GM18511 (cell line): ENCODE data around the gene PJA2.

Experiments
- ATAC-seq: cut with Tn5 transposase; IDR thresholded peaks from one replicate; pipeline ENCODE4 v1.9.1; 2021; ENCODE audit warnings: mild to moderate bottlenecking, moderate library complexity; ENCODE audit not compliant: unreplicated experiment

Gene PJA2

DNA sequence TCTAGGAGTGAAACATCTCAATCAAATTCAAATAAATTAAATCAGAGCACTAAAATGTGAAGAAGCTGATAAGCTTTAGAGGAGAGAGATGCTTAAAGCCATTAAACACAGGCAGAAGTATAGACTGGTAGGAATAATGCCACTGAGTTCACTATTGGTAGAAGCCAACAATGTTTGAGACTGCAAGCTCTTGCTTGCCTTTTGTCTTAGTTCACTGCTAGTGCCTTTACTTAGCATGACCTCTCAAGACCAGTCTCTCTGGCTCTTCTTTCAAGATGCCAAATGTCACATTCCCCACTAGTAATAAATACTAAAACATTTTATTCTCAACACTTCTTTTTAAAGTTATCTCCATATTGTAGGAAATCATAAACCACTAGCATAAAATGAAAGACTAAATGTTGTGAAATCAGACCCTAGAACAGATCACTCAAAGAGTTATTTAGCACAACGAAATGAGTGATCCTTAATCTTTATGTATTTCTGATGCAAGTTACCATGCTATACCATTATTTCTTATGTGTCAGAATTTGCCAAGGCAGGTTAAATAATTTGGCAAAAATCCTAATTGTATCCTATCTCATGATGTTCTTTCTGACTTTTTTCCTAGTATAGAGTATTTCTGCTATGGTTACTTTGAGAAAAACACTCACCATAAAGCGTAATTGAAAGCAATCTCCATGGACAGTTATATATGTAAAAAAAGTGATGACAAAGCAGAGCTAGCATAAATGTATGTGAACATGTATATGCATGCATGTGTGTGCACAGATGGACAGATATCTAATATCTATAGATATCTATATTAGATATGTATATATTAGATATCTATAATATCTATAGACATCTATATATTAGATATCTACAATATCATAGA, 57.5 kb downstream of the PJA2 start:
- ATAC-seq: no peak

- ATAC-seq: no peak
Observed at GRCh38 chr5:109350537-109351270, 59.1 kb downstream of the PJA2 start.

DNA sequence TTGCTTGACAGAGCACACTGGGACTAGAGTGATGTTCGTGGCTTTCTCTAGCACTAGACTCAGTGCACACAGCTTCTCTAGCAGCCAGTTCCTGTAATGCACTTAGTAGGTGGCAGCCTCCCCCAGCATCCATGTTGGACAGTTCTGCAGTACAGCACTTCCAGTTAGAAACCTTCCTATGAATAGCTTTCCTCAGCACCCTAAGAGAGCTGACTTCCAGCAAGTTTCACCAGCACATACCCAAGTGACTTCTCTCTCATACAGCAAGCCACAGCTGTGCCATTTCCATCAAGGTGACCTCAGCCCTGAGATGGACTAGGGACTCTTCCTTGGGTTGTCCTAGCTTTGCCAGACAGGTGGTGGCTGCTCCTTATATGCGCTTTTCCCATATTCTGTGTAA, 60.4 kb downstream of the PJA2 start:
- no peak for ATAC-seq

DNA sequence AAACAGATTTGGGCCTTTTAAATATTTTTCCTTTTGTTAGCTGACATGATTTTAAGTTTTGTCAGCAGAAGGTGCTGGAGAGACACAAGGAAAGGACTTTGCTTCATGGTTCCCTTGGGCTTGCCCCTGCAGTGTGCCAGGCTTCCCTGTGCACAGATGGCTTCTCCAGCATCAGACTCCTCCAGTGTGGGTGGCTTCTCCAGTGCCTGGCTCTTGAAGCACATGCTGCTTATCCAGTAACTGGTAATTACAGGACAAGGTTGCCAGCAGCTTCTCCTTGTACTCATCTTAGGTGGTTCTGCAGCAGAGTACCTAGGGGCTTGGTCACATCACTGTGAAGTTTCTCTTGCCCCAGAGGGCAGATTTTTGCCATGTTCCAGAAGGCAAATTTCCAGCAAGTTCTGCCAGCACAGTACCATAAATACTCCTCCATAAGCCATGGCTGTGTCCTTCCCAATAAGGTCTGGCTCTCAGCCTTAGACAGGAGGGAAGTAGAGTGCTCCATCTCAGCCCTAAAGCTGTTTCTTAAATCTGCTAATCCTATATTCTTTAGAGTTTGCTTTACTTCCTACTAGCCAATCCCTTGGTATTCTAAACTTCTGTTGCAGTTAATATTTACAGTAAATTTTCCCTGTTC, 62.4 kb downstream of the PJA2 start:
- no peak for ATAC-seq

DNA sequence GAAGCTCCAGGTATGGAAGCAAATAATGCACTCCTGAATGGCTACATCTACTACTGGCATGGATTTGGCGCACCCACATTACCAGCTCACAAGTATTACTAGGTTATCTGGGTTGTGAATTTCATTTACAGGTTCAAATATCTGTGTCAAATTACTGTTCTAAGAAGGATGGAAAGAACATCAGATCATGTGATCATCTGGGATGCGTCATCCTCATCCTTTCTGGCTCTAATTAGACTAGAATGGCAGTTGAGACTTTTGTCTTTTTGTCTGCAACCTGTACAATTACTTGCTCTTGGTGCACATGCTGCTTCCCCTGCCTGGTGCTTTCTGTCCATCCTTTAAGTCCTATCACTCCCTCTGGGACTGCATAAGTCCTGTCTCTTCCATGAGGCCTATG, 64.1 kb downstream of the PJA2 start:
- ATAC-seq: no peak

GRCh38 chr5:109340351-109340750, 69.4 kb downstream of the PJA2 start:
- ATAC-seq: no peak

DNA sequence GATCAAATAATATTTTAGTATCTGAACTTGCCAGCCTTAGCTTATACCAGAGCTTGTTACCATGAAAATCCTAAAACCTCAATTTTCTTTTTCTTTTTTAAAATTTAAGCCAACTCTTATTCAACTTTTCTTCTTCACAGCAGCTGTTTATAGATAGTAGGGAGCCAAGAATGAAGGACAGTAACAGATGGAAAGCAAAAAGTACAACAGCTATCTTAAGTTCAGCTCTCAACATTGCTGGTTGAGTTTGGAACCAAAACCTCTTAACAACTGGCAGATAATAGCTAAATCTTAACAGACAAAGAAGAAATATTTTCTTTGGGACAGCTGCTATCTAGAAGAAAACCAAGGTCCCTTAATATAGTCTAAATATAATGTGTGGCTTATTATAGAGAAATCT, 74.7 kb downstream of the PJA2 start:
- no peak for ATAC-seq

GRCh38 chr5:109334056-109334455, 75.7 kb downstream of the PJA2 start:
- ATAC-seq: no peak

DNA sequence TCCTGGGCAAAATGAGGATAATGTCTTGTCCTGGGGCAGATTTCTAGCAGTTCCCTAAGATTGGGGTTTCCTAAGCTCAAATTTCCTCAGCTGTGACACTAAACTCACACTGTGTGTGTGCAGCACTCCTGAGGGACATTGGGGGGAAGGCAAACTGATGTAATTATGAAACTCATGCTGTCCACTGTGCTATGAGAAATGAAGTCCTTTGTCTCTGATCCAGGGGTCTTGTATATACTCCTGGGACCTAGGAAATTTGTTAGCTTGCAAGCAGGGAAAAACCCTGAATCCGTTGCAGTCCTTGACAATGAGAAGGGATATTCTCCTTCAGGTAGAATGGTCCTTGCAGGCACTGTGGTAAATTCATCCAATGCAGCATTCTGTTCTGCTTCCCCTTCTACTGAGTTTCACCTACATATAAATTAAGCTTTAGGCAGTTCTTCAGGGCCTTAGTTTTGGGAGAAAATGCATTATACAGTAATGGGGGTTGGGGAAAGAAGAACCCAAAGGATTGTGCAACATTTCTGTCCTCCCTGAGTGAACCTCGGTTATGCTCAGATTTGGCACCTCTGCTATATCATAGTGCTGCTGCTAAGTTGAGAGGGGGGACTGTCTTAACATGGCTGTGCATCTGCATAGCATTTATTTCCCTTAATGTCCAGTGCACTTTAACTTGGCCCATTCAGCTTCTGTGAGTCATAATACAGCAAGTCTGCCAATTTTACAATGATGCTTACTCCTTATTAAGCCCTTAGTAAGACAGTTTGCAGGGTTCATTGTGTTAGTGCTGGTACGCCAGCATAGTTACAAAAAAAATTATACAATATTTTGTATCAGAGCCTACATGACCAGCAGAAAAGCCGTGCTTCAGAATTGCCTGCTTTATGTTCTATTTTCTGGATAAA, 80.2 kb downstream of the PJA2 start:
- no peak for ATAC-seq

DNA sequence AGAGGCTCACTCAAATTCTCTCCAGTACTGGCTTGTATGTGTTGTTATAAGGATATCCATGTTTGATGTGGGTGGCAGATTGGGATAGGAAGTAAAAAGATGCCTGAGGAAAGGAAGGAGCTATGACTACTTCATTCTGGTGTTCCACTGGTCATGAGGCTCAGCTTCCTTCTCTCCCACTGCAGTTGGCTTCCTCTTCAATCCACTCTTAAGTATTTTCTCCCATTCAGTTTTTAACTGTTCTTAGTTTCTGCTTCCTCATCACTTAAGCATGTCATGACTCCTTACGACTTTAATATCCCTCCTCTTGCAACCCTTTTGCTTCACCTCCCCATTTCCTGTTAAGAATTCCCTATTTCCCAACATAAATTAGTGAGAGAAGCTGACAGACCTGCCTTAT, 81.1 kb downstream of the PJA2 start:
- no peak for ATAC-seq

GRCh38 chr5:109327570-109327969, 82.2 kb downstream of the PJA2 start:
- ATAC-seq: no peak

- ATAC-seq: no peak
Observed at GRCh38 chr5:109326919-109327318, 82.9 kb downstream of the PJA2 start.

- no peak for ATAC-seq
Observed at GRCh38 chr5:109325456-109325855, 84.3 kb downstream of the PJA2 start.

- ATAC-seq: no peak
Observed at GRCh38 chr5:109324931-109325330, 84.8 kb downstream of the PJA2 start.

- ATAC-seq: no peak
Observed at GRCh38 chr5:109324351-109324750, 85.4 kb downstream of the PJA2 start.

- ATAC-seq: no peak
Observed at GRCh38 chr5:109322694-109323093, 87.1 kb downstream of the PJA2 start.

DNA sequence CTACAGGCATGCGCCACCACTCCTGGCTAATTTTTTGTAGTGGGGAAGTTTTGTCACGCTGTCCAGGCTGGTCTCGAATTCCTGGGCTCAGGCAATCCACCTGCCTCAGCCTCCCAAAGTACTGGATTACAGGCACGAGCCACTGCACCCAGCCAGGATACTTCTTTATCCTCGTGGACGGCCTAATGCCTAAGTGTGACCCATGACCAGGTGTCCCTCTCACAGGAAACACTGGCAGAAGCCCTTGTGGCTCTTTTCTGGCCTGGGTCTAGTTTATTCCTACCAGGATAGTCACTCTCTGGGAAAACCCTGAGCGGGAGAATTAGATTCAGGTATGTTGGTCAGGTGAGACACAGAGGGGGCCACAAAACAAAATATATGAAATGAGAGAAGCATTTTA, 90.4 kb downstream of the PJA2 start:
- ATAC-seq: no peak

- ATAC-seq: no peak
Observed at GRCh38 chr5:109318455-109319108, 91.2 kb downstream of the PJA2 start.

DNA sequence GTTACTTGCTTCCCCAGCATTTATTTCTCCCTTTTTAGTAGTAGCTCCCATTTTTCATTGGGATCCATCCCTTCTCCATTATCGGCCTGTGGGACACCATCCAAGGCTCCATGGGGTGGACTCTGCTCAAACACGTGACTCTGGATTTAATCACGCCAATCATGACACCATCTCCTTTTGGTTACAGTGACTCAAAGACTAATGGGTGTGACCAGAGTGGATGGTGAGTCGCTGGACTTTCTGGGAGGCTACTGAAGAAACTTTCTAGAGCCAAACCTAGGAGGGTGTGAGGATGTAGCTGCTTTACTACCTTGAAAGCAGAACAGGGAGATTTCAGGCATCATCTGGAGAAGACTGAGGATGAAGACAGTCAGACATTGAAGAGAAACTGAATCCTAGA, 93.1 kb downstream of the PJA2 start:
- no peak for ATAC-seq

GRCh38 chr5:109315245-109315644, 94.5 kb downstream of the PJA2 start:
- no peak for ATAC-seq
